HG02610 (cell line): Measurements from ENCODE around the gene ABL2.
"Not testable (repeated sequence)": the region's sequence is repeated elsewhere in the genome, so short reads cannot be mapped to it uniquely, and the experiment has no call there.

Experiments
- ATAC-seq: cut with Tn5 transposase; IDR thresholded peaks from one replicate; pipeline ENCODE4 v1.9.1; 2021; ENCODE audit warnings: mild to moderate bottlenecking, moderate library complexity; ENCODE audit not compliant: unreplicated experiment

The ABL2 gene

GRCh38 chr1:179137617-179138255, 91.7 kb downstream of the ABL2 start:
- ATAC-seq, result no peak

- ATAC-seq, result not testable (repeated sequence)
Observed at GRCh38 chr1:179135707-179136106, 93.8 kb downstream of the ABL2 start.

GRCh38 chr1:179135168-179135567, 94.3 kb downstream of the ABL2 start:
- not testable (repeated sequence) for ATAC-seq

- ATAC-seq, result peak; percentile 99
Observed at GRCh38 chr1:179129702-179130473, 99.6 kb downstream of the ABL2 start.

- ATAC-seq, result no peak
Observed at GRCh38 chr1:179128520-179128919, 101.0 kb downstream of the ABL2 start.

- no peak for ATAC-seq
Observed at GRCh38 chr1:179127163-179127895, 102.1 kb downstream of the ABL2 start.

- no peak for ATAC-seq
Observed at GRCh38 chr1:179126338-179127060, 103.0 kb downstream of the ABL2 start.

GRCh38 chr1:179124873-179125272, 104.6 kb downstream of the ABL2 start:
- no peak for ATAC-seq

GRCh38 chr1:179121159-179121938, 108.1 kb downstream of the ABL2 start:
- ATAC-seq, result no peak

GRCh38 chr1:179120736-179121135, 108.7 kb downstream of the ABL2 start:
- no peak for ATAC-seq

GRCh38 chr1:179119513-179119912, 110.0 kb downstream of the ABL2 start:
- ATAC-seq, result no peak

- no peak for ATAC-seq
Observed at GRCh38 chr1:179115181-179115580, 114.3 kb downstream of the ABL2 start.

GRCh38 chr1:179108644-179109043, 120.8 kb downstream of the ABL2 start:
- no peak for ATAC-seq

- ATAC-seq, result no peak
Observed at GRCh38 chr1:179107706-179108629, 121.5 kb downstream of the ABL2 start.

GRCh38 chr1:179105393-179105792, 124.1 kb downstream of the ABL2 start:
- ATAC-seq, result no peak

GRCh38 chr1:179104611-179105250, 124.7 kb downstream of the ABL2 start:
- no peak for ATAC-seq

- no peak for ATAC-seq
Observed at GRCh38 chr1:179103999-179104398, 125.5 kb downstream of the ABL2 start.

- ATAC-seq, result no peak
Observed at GRCh38 chr1:179101566-179101965, 127.9 kb downstream of the ABL2 start.

GRCh38 chr1:179099891-179100290, 129.6 kb downstream of the ABL2 start:
- no peak for ATAC-seq
